Keratinocyte (primary cell): Measurements from ENCODE around the gene AVPR2. TPM values are rescaled to one million over a fixed set of nuclear protein-coding genes. Genes with fewer than 3 reads are reported as not detected.

Experiments
- DNase-seq: peaks from one replicate; pipeline ENCODE4 v3.0.0-alpha.2; 2011; ENCODE audit warnings: low read depth, missing footprints, low spot score
- FAIRE-seq: peaks from 2 replicates; lab custom pipeline; 2011; peaks lifted over from hg19 to GRCh38; lab: Jason Lieb, UNC
- H2AFZ ChIP-seq: 2 replicates; pipeline ENCODE4 v1.6.0; 2012; ENCODE audit warnings: low read length, control low read depth, inconsistent platforms; ENCODE audit not compliant: control insufficient read depth
- H3K27ac ChIP-seq: 2 replicates; pipeline ENCODE4 v1.5.1; 2011; ENCODE audit warnings: low read length; ENCODE audit not compliant: control insufficient read depth, insufficient read depth
- H3K27me3 ChIP-seq: 3 replicates; pipeline ENCODE4 v1.6.0; 2011; ENCODE audit warnings: low read length; ENCODE audit not compliant: control insufficient read depth, insufficient read depth; ENCODE audit errors: extremely low read depth
- H3K36me3 ChIP-seq, 2 experiments: 2 replicates in 1 of 2; 3 replicates in 1 of 2; pipeline ENCODE4 v1.5.1; 2011; ENCODE audit warnings: low read length in 2 of 2, mild to moderate bottlenecking in 1 of 2; ENCODE audit not compliant: control insufficient read depth in 2 of 2, insufficient read depth in 2 of 2; ENCODE audit errors: extremely low read depth in 1 of 2
- H3K4me1 ChIP-seq: 3 replicates; pipeline ENCODE4 v1.5.1; 2011; ENCODE audit warnings: low read length; ENCODE audit not compliant: control insufficient read depth, insufficient read depth; ENCODE audit errors: extremely low read depth
- H3K4me2 ChIP-seq: 3 replicates; pipeline ENCODE4 v1.6.0; 2011; ENCODE audit warnings: low read depth, low read length; ENCODE audit not compliant: control insufficient read depth, insufficient read depth; ENCODE audit errors: extremely low read depth
- H3K4me3 ChIP-seq, 3 experiments: fragments of 200-600 bp in 1 of 3; sonication (generic) in 1 of 3; 2 replicates in 2 of 3; 3 replicates in 1 of 3; pipeline ENCODE4 v1.5.1; 2011 to 2016; ENCODE audit warnings: low read length in 3 of 3, mild to moderate bottlenecking in 3 of 3, control low read depth in 2 of 3, inconsistent platforms in 1 of 3, low read depth in 1 of 3, mixed read lengths in 1 of 3, mixed run types in 1 of 3, moderate library complexity in 1 of 3; ENCODE audit not compliant: control insufficient read depth in 2 of 3, insufficient read depth in 2 of 3; ENCODE audit errors: extremely low read depth in 1 of 3
- H3K79me2 ChIP-seq: 2 replicates; pipeline ENCODE4 v1.6.0; 2012; ENCODE audit warnings: low read length; ENCODE audit not compliant: control insufficient read depth, insufficient read depth
- H3K9ac ChIP-seq: 3 replicates; pipeline ENCODE4 v1.6.0; 2011; ENCODE audit warnings: low read length; ENCODE audit not compliant: control insufficient read depth, insufficient read depth; ENCODE audit errors: extremely low read depth
- H3K9me1 ChIP-seq: 3 replicates; pipeline ENCODE4 v1.6.0; 2011; ENCODE audit warnings: low read length; ENCODE audit not compliant: control insufficient read depth, insufficient read depth; ENCODE audit errors: extremely low read depth
- H3K9me3 ChIP-seq: 2 replicates; pipeline ENCODE4 v1.5.1; 2012; ENCODE audit warnings: low read depth, low read length; ENCODE audit not compliant: control insufficient read depth
- H4K20me1 ChIP-seq: 3 replicates; pipeline ENCODE4 v1.6.0; 2011; ENCODE audit warnings: low read length; ENCODE audit not compliant: control insufficient read depth, insufficient read depth; ENCODE audit errors: extremely low read depth
- CTCF ChIP-seq, 3 experiments: IDR thresholded peaks in 1 of 3; conservative IDR thresholded peaks in 1 of 3; optimal IDR thresholded peaks in 1 of 3; 2 replicates in 2 of 3; 3 replicates in 1 of 3; pipeline versions ENCODE3 to v1.5.1; 2011; ENCODE audit warnings: low read length in 3 of 3, mild to moderate bottlenecking in 3 of 3, moderate library complexity in 2 of 3, control low read depth in 1 of 3, inconsistent platforms in 1 of 3; ENCODE audit not compliant: insufficient read depth in 2 of 3; ENCODE audit errors: extremely low read depth in 1 of 3
- EZH2 ChIP-seq: IDR thresholded peaks from one replicate; pipeline ENCODE4 v1.6.1; 2012; ENCODE audit warnings: inconsistent platforms, mild to moderate bottlenecking, low read length, moderate library complexity
- dilution Hi-C: fragments of 300-500 bp; cut with MboI; formaldehyde crosslinking; loops from one replicate; pipeline ENCODE4 v1.7.0; 2020; ENCODE audit warnings: low sequenced_read_pairs; ENCODE audit not compliant: extremely low pct_ligation_motif_present
- polyA plus RNA-seq, 5 experiments: library from polyadenylated mRNA; depleted of rRNA in 3 of 5; stranded (reverse) in 3 of 5; stranded (forward) in 1 of 5; unstranded in 1 of 5; fragments of >200 nt; gene quantifications; 1 replicate in 1 of 5; 2 replicates in 3 of 5; 3 replicates in 1 of 5; pipeline versions ENCODE4 v1.2.1 to v1.2.3, GENCODE V29; 2011 to 2012; ENCODE audit warnings: missing spikeins in 2 of 5, low read depth in 1 of 5, low replicate concordance in 1 of 5

AVPR2 gene
- polyA plus RNA-seq, 1 donor (not counting 4 experiments of a cell fraction or from before 2014, with no cell fraction given): not detected

- no peak overlapping the region for H3K27ac ChIP-seq
- dilution Hi-C loops: no loop called here
- FAIRE-seq (no peak), DNase-seq (no peak)
- no peak overlapping the region for H3K4me3 ChIP-seq
- H3K27me3 ChIP-seq: no peaks in the 10 kb centered on the region
- peaks cover 0 to 7% of the 10 kb centered on the region in 2 experiments for H3K36me3 ChIP-seq
- H3K79me2 ChIP-seq: no peaks in the 10 kb centered on the region
- no peaks in the 10 kb centered on the region for H3K9me1 ChIP-seq
- H3K4me2 ChIP-seq: no peak overlapping the region
- no peaks in the 10 kb centered on the region for H4K20me1 ChIP-seq
- H3K9ac ChIP-seq: no peak overlapping the region
- TF ChIP-seq EZH2 (no peak), CTCF (optimal IDR thresholded peaks at IDR 0.05 in 1 of 3, IDR thresholded peaks at IDR 0.05 in 1 of 3, conservative IDR thresholded peaks at IDR 0.05 in 1 of 3; ENCODE audit: extremely low read depth in 1 of 3, insufficient read depth in 2 of 3, low read length in 3 of 3) (no peak)
- H2AFZ ChIP-seq: no peak overlapping the region
- no peaks in the 10 kb centered on the region for H3K9me3 ChIP-seq
- no peaks in the 10 kb centered on the region for H3K4me1 ChIP-seq
Observed at GRCh38 chrX:153944800-153945150, 40.3 kb downstream of the AVPR2 start.

- H3K36me3 ChIP-seq: peaks cover 5 to 15% of the 10 kb centered on the region in 2 experiments
- no peaks in the 10 kb centered on the region for H4K20me1 ChIP-seq
- DNase-seq: no peak
- FAIRE-seq: no peak
- dilution Hi-C loops: no loop called here
- no peaks in the 10 kb centered on the region for H3K4me1 ChIP-seq
- H3K9me1 ChIP-seq: no peaks in the 10 kb centered on the region
- H3K79me2 ChIP-seq: no peaks in the 10 kb centered on the region
- H3K27ac ChIP-seq: no peak overlapping the region
- H3K27me3 ChIP-seq: no peaks in the 10 kb centered on the region
- no peak overlapping the region for H3K4me2 ChIP-seq
- H3K9ac ChIP-seq: no peak overlapping the region
- no peak for TF ChIP-seq EZH2
- TF ChIP-seq CTCF (optimal IDR thresholded peaks at IDR 0.05 in 1 of 3, IDR thresholded peaks at IDR 0.05 in 1 of 3, conservative IDR thresholded peaks at IDR 0.05 in 1 of 3; ENCODE audit: extremely low read depth in 1 of 3, insufficient read depth in 2 of 3, low read length in 3 of 3): no peak
- H3K9me3 ChIP-seq: no peaks in the 10 kb centered on the region
- H3K4me3 ChIP-seq: no peak overlapping the region
- no peak overlapping the region for H2AFZ ChIP-seq
Observed at GRCh38 chrX:153945956-153946943, 41.8 kb downstream of the AVPR2 start.
